GM21619 (cell line): Measurements from ENCODE around the gene KCNQ1.

Experiments used
- ATAC-seq: cut with Tn5 transposase; IDR thresholded peaks from one replicate; pipeline ENCODE4 v1.9.1; 2021; ENCODE audit not compliant: unreplicated experiment

Gene KCNQ1

DNA sequence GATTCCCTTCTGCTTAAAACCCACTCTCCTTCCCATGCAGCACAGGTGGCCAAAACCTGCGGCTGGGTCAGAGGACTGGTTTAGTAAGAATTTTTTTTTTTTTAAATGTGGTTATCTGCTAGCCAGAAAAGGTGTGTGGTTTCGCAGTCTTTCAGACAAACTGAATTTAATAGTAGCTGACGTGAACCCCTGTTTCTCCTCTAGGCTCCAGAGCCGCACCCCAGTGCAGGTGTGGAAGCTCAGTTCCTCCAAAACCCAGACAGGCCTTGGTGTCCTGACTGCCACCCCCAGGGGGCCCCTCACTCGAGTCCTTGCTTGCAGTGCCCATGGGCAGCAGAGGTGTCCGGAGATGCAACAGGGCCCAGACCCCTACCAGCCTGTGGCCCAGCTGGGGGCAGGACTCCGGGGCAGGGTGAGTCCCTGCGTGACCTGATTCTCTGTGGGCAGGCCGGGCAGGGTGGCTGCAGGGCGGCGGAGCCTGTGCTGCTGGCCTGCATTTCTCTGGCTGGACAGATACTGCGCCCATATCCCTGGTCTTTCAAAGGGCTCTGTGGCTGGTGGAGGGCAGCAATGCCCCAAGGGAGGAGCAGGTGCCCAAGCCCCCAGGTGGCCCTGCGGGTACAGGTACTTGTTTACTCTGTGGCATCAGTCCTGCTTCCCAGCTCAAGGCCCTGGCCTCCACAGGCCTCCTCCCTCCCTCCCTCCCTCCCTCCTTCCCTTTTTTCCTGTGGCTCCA, 15.2 kb downstream of the KCNQ1 start:
- no peak for ATAC-seq

DNA sequence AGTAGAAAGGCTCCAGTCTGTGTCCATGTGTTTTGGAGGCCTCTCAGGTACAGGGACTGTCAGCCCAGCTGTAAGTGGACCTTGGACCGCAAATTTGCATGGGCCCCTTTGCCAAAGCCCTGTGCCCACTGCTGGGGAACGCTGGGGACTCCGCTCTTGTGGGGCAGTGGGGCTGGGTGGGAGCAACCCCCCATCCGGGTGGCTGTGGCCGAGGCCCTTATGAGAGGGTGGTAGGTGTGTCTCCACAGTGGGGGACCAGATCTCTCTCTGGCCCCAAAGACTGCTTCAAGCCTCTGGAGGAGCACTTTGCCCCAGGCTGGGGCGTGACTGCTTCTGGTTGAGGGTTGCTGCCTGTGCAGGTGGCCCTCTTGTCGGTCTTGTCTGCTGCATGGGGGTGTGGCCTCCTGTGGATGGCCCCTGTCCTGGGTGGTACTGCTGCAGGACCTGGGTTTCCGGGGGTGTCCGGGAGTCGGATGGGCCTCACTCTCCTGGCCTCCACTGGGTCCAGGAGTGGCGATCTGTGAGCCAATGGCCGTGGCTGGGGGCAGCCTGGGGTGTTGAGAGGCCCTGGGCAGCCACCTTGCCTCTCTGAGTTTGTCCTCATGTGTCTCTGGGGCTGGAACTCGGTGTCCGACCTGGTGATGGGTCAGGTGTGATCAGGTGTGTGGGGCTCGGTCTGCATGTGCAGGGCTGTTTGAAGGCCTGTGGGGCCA, 15.9 kb downstream of the KCNQ1 start:
- ATAC-seq = no peak

DNA sequence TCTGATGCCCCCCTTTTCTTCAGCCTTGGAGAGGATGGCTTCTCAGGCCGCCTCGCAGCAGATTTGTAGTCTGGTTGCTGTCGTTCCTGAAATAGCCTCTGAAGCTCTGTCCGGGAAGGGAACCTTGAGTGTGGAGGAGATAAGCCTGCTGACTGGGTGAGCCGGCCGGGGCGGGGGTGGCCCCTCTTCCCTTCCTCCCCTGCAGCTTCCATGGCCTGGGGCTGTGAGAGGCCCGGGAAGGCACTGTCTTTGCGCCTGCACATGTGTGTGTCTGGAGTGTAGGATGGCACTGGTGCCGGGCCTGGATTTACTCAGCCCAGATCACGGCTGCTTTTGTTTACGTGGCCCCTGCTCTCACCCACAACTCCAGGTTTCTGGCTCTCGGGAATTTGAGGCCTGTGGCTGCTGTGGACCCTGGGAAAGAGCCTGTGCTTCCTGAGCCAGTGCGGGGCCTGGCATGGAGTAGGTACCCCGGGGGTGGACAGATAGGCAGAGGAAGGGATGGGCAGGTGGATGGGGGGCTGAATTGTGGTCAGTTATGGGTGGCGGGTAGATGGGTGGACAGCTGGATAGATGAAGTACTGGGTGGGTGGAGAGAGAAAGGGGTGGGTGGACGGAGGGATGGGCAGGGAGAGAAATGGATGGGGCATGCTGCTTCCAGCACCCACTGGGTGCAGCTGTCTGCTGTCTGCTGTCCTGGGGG, 16.6 kb downstream of the KCNQ1 start:
- ATAC-seq = no peak

DNA sequence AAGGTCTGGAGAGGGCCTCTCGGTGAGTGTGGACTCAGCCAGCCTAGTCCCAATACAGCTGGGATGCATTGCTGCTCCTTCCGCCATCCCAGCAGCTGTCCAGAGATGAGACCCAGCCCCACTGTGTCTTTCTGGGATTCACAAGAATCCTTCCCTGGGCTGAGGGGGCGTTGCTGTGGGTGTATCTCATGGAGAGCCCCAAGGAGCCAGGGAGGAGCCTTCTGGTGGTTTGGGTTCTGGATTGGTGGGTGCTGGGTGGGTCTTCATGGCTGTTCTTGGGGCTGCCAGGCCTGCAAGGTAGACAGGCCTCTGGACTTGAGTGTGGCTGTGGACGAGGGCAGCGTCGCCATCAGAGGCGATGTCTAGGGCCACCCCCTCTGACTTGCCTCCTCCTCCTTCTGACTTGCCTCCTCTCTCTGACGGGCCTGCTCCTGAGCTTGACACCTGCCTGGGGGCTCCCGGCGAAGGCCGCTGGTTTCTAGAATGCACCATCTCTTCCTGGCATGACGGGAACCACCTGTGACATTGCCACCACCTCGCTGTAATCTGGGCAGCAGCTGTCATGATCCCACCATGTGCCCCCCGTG, 17.2 kb downstream of the KCNQ1 start:
- no peak for ATAC-seq

DNA sequence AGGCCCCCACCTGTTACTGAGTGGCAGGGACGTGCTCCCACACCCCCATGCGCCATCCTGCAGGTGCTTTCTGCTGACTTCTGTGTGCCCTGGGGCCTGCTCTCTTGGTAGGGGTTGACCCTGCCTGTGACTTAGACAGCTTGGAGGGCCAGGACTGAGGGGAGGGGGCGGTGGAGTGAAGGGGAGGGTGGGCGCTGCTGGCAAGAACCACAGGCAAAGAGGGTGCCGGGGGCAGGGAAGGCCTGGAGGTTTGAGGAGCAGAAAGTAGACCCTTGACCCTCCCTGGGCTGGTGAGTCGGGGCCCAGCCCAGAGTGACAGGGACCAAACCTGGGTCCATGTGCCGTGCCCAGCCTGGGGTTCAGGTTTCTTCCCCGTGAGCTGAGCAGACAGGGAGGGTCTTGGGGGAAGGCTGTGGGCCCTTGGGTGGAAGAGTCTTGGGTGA, 17.8 kb downstream of the KCNQ1 start:
- ATAC-seq = no peak

DNA sequence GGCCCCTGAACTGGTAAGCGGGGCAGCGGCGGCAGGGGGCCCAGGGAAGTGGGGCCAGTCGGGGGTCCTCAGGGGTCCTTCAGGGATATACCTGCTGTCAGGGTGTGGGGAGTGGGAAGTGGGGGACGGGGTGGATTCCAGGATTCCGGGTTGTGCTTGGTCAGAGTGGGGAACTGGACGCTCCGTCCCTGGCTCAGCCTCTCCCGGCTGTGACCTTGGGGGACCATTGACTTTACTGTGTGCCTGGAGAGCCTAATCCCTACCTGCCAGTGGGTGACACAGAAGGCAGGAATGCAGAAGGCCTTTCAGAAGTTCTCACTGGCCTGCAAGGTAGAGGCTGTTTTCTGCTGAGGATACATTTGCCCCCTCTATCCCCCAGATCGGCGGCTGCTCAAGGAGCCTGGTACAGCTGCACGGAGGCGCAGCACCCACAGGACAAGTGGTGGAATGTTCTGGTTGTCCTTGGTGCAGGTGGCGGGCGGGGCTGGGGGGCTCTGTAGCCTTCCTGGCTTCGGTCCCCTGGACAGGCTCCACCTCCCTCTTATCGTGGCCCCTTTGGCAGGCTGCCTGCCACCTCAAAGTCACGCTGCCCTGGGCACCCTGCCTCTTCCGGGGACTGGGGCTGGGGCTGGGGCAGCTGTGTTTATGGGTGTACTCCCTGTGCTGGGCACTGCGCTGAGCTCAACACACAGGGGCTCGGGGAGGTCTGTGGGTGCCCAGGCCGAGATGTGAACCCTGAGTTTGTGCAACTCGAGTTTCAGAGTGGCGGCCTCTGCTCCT, 18.4 kb downstream of the KCNQ1 start:
- no peak for ATAC-seq

DNA sequence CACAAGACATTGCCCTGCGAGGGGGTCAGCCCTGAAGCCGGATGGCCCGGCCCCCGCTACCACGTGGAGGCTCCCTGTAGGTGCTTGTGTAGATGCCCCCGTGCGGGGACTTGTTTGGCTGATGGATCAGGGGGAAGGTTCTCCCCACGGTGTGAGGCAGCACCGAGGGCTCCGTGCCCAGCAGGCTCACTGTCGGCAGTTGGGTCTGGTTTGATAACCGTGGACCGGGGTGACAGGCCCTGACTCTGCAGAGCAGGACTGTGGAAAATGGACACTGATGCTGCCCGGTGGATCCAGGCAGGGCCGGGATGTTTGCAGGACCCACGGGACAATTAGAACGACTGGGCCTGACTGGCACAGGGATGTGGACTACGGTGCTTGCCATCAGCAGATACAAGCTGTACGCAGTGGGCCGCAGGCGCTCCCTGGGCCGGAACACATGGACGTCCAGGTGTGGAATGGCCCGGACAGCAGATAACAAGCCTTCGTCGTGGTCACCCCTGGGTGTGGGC, 19.0 kb downstream of the KCNQ1 start:
- ATAC-seq = no peak

DNA sequence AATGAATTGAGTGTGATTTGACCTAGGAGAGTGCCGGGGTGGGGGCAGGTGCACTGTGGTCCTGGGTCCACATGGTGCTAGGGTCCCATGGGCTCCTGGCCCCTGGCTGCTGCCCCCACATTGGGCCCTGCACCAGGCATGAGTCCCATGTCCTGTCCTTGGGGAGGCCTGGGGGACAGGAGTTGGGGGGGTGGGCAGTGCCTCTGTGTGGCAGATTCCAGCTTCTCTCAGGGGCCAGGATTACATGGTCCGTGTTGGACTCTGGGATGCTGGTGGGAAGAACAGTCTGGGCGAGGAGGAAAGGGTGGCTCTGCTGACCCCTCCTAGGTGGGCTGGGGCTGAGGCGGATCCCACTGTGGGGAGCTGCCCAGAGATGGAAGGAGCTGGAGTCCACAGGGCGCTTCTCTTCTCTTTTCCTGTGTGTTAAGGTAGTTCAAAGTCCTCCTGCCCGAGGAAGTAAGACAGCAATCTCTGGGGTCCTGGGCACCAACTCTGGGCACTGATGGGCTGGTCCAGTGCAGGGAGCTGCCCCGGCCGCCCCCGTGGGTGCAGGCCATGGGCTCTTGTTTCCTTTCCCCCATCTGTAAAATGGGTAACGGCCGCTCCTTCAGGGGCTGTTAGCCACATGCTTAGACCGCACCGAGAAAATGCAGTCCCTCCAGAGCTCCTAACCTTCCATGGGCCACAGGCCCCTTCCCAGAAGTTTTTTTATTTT, 19.8 kb downstream of the KCNQ1 start:
- no peak for ATAC-seq

DNA sequence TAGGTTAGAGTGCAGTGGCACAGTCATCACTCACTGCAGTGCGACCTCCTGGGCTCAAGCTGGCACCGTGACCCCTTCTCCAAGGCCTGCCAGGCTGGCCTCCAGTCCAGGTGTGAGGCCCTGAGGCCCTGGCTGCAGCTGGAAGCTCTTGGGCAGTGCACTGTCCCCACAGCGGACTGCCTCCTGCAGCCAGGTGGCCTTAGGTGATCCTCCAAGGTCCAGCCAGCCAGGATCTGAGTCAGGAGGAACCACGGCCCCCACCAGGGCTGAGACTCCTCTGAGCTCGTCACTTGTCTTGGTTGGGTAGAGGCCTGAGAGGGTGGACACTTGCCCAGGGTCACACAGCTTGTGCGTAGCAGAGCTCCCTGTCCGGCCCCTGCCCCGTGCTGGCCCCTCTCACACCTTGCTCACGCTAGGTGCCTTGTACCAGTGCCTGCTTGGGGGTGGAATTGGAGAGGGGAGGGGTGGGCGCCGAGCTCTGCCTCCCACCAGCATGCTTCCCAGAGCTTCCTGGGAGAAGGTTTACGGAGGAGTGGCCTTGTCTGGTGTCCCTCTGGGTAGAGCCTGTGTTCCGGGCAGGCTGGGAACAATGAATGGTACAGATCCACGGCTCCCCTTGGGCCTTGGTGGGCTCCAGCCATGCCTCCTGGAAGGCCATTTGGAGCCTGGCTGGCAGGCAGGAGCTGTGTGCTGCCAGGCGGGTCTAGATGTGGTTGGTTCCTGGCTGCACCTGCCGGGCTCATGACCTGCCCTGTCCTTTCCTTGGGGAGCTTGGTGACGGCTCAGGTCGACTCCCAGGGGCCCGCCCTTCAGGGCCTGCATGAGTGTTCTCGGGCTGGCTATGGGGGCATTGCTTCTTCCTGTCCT, 20.6 kb downstream of the KCNQ1 start:
- ATAC-seq = no peak

DNA sequence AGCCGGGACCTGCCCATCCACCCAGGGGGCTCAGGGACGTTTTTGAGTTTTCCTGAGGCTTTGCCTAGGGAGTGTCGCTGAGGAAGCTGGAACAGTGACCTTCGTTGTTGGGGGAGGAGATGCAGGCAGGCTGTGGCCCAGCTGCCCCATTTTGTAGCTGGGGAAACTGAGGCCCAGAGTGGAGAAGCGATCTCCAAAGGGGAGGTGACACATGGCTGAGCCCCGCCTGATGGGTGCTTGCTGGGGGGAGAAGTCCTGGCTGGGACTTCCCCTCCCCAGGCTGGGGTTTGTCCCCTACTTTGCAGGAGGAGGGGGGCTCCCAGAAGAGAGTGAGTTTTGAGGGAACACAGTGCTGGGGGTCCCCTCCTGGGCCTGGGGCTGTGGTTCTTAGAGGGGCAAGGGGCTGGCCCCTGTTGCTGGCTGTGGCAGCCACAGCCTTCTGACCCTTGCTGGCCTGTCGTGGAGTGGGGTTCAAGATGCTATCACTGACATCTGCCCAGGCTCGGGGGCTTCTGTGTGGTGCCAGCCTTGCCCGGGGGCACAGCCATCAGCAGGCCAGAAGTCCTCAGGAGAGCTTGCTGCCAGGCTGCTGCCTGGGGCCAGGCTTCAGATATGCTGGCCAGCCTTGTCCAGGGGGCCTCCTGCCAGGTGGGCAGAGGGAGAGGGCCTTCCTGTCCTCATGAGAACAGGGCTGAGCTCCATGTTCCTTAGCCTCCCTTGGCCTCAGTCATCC, 21.4 kb downstream of the KCNQ1 start:
- no peak for ATAC-seq

DNA sequence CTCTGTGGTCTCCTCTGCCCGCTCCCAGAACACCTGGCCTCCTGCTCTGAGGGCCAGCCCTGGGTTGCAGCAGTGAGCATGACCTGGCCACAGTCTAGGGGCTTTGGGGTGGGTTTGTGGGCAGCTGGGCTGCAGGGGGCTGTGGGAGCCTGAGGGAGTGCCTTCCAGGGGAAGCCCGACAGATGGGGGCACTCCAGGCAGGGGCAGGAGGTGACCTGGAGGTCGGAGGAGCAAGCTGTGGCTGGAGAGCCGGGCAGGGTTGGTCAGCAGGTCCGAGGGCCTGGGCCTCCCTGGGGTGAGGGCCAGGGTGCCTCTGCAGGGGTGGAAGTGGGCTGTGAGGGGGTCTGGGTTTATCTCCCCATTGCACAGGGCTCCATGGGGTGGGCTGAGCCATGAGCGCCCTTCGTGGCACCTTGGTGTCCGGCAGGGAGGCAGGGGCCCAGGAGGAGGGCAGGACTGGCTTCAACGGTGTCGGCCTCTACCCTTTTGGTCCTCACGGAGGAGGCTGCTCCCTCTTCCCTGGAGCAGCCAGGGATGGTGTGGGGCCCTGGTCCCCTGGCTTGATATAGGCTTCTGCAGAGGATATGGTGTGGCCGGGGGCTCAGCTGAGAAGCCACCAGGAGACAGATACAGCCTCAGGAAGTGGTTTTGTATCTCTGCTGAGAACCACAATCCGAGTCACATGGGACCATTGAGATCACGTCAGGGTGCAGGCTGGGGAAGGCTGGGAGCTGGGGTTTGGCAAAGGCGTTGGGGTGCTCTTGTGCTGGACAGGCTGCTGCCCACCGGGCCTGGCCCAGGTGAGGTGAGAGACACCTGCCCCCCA, 22.3 kb downstream of the KCNQ1 start:
- no peak for ATAC-seq

DNA sequence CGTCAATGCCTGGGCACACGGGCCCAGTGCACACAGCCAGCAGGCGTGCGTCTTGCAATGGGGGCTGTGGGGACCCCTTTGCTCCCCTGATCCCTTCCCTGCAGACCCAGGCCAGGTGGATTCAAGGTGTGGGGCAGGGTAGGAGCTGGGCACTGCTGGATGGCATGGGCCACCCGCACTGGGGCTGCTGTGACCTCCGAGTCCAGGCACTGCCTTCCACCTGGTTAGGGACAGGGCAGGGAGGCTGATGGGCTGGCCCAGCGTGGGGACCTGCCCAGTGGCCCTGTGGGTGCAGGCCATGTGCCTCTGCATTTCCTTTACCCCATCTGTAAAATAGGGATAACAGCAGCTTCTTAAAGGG, 22.9 kb downstream of the KCNQ1 start:
- no peak for ATAC-seq

DNA sequence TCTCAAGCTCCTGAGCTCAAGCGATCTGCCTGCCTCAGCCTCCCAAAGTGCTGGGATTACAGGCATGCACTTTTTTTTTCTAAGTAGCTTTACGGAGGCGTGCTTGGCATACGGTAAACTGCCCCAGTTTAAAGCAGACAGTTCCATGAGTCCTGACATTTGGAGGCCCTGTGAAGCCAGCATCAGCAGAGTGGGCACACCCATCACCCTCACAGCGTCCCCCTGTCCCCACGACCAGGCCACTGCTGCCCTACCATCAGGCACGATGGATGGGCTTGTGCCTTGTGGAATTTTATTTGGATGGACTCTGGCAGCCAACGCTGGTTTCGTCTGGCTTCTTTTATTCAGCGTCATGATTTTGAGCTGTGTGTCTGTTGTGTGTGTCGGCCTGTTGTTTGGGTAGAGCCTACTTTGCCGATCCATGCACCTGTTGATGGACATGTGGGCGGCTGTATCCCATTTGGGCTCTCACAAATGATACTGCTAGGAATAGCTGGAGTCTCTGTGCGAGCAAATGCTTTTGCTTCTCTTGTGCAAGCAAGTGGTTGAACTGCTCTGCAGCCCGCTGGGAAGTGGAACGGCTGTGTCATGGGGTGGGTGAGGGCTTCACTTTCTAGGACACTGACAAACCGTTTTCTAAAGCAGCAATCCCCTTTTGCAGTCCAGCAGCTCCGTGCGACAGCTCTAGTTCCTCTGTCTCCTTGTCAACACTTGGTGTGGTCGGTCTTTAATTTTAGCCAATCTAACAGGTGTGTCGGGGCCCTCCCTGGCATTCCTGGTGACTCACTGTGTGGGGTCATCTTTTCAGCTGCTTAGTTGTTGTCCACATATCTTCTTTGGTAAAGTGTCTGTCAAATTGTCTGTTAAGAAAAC, 23.8 kb downstream of the KCNQ1 start:
- ATAC-seq = no peak

DNA sequence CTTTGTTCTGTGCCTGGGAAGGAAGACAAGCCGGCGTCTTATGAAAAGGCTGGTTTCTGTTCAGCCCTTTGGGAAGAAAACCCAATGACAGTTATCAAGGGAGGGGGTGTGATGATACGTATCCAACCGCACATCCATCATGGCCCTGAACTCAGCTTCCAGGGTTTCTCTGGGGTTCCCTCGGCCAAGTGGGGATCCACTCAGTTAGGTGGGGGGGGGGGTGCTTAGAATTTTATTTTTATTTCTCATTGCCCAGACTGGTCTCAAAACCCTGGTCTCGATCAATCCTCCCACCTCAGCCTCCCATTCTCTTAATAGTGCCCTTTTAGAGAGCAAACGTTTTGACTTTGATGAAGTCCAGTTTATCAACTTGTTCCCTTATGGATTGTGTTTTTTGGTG, 25.7 kb downstream of the KCNQ1 start:
- ATAC-seq = no peak

DNA sequence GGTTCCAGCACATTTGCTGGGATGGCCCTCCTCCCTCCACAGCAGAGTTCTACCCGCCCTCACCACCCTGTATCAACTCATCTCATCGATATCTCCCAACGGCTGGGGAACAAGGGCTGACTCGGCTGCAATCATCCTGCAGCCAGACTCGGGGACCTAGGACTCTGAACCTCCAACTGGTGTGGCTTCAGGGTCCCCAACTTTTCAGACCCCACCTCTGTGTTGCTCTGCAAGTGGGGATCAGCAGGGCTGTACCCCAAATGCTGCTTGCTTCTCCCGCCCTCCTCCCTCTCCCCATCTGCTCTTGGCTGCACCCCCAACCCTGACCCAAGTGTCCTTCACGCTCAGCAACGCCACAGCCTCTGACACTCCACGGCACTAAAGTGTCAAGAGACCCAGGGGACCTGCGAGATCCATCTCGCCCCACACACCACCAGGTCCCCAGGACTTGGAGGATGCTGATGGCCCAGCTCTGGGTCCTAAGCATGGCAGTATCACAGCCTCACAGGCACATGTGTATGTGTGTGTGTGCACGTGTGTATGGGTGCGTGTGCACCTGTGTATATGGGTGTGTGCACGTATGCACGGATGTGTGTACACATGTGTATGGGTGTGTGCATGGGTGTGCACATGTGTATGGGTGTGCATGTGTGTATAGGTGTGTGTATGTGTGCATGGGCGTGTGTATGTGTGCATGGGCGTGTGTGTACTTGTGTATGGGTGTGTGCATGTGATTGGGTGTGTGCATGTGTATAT, 26.4 kb downstream of the KCNQ1 start:
- no peak for ATAC-seq

DNA sequence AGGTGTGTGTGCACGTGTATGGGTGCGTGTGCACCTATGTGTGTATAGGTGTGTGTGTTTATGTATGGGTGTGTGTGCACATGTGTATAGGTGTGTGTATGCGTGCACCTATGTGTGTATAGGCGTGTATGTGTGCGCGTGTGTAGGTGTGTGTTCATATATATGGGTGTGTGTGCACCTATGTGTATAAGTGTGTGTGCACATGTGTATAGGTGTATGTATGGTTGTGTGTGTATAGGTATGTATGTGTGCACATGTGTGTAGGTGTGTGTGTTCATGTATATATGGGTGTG, 26.9 kb downstream of the KCNQ1 start:
- no peak for ATAC-seq
